ENCODE data around the gene RIMBP2.

RIMBP2 gene

GRCh38 chr12:130729344-130729743 is 13.2 kb upstream of the RIMBP2 start:
- DNase-seq, result no peak

- no peak for DNase-seq
These were observed 12.3 kb upstream of the RIMBP2 start for GRCh38 chr12:130728158-130729058.

GRCh38 chr12:130719263-130719859 is 3.3 kb upstream of the RIMBP2 start:
- no peak for DNase-seq

- no peak for DNase-seq
These were observed 1.7 kb upstream of the RIMBP2 start for GRCh38 chr12:130717752-130718151.

GRCh38 chr12:130716969-130717366 is 869 bp upstream of the RIMBP2 start:
- DNase-seq, result no peak

- no peak for DNase-seq
These were observed 725 bp downstream of the RIMBP2 start for GRCh38 chr12:130715150-130715997.

GRCh38 chr12:130714591-130715149 is 1.4 kb downstream of the RIMBP2 start:
- DNase-seq, result no peak

GRCh38 chr12:130714091-130714590 is 2.0 kb downstream of the RIMBP2 start:
- DNase-seq, result no peak

- DNase-seq, result peak; percentile 15
These were observed 2.5 kb downstream of the RIMBP2 start for GRCh38 chr12:130713581-130713991.

- no peak for DNase-seq
These were observed 3.6 kb downstream of the RIMBP2 start for GRCh38 chr12:130712346-130713065.

- peak; percentile 68 for DNase-seq
These were observed 4.3 kb downstream of the RIMBP2 start for GRCh38 chr12:130711756-130712155.

- DNase-seq, result no peak
These were observed 5.4 kb downstream of the RIMBP2 start for GRCh38 chr12:130710733-130711080.

- no peak for DNase-seq
These were observed 5.9 kb downstream of the RIMBP2 start for GRCh38 chr12:130709971-130710732.

- DNase-seq, result no peak
These were observed 6.7 kb downstream of the RIMBP2 start for GRCh38 chr12:130709151-130709970.

GRCh38 chr12:130708648-130709047 is 7.5 kb downstream of the RIMBP2 start:
- no peak for DNase-seq

- no peak for DNase-seq
These were observed 8.6 kb downstream of the RIMBP2 start for GRCh38 chr12:130707571-130707891.

GRCh38 chr12:130706885-130707570 is 9.1 kb downstream of the RIMBP2 start:
- no peak for DNase-seq

GRCh38 chr12:130706311-130706710 is 9.8 kb downstream of the RIMBP2 start:
- DNase-seq, result no peak

GRCh38 chr12:130705178-130705822 is 10.8 kb downstream of the RIMBP2 start:
- no peak for DNase-seq

GRCh38 chr12:130704606-130705005 is 11.5 kb downstream of the RIMBP2 start:
- no peak for DNase-seq
